ENCODE results near the gene PAF1.
"Not testable (repeated sequence)": the region's sequence is repeated elsewhere in the genome, so short reads cannot be mapped to it uniquely, and the experiment has no call there.

Gene PAF1

GRCh38 chr19:39381910-39382611, 8.8 kb downstream of the PAF1 start:
- no peak for DNase-seq

- no peak for DNase-seq
These were observed 10.1 kb downstream of the PAF1 start for GRCh38 chr19:39380521-39381502.

- DNase-seq = no peak
These were observed 11.0 kb downstream of the PAF1 start for GRCh38 chr19:39379865-39380396.

GRCh38 chr19:39379366-39379765, 11.5 kb downstream of the PAF1 start:
- not testable (repeated sequence) for DNase-seq

GRCh38 chr19:39377373-39378362, 13.2 kb downstream of the PAF1 start:
- no peak for DNase-seq

- no peak for DNase-seq
These were observed 15.0 kb downstream of the PAF1 start for GRCh38 chr19:39375929-39376328.

GRCh38 chr19:39372941-39373340, 18.0 kb downstream of the PAF1 start:
- DNase-seq = no peak

GRCh38 chr19:39372047-39372802, 18.7 kb downstream of the PAF1 start:
- DNase-seq = peak; percentile 97

GRCh38 chr19:39370735-39371134, 20.2 kb downstream of the PAF1 start:
- no peak for DNase-seq

- no peak for DNase-seq
These were observed 21.7 kb downstream of the PAF1 start for GRCh38 chr19:39369200-39369599.

GRCh38 chr19:39365531-39365930, 25.4 kb downstream of the PAF1 start:
- DNase-seq = no peak

- DNase-seq = peak; percentile 62
These were observed 26.9 kb downstream of the PAF1 start for GRCh38 chr19:39363901-39364457.

GRCh38 chr19:39362682-39363657, 27.9 kb downstream of the PAF1 start:
- DNase-seq = peak; percentile 67

GRCh38 chr19:39360599-39360998, 30.3 kb downstream of the PAF1 start:
- DNase-seq = no peak

- no peak for DNase-seq
These were observed 31.9 kb downstream of the PAF1 start for GRCh38 chr19:39359026-39359425.

- no peak for DNase-seq
These were observed 34.3 kb downstream of the PAF1 start for GRCh38 chr19:39356647-39357046.

- DNase-seq = no peak
These were observed 34.8 kb downstream of the PAF1 start for GRCh38 chr19:39356073-39356472.

- no peak for DNase-seq
These were observed 35.7 kb downstream of the PAF1 start for GRCh38 chr19:39355253-39355652.

- peak; percentile 35 for DNase-seq
These were observed 38.3 kb downstream of the PAF1 start for GRCh38 chr19:39352381-39353255.
